Dedifferentiated amniotic fluid mesenchymal stem cell (primary cell): ENCODE results near the gene SNAPIN.

Experiments
- DNase-seq: peaks from one replicate; pipeline ENCODE4 v3.0.0-alpha.2; 2016; ENCODE audit errors: extremely low spot score

SNAPIN gene, protein sequence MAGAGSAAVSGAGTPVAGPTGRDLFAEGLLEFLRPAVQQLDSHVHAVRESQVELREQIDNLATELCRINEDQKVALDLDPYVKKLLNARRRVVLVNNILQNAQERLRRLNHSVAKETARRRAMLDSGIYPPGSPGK

GRCh38 chr1:153658400-153659174 lies at the start of gene SNAPIN:
SNAPIN (plus strand) TSS chr1:153658703; CDS start chr1:153658744, 41 bp downstream.
- DNase-seq: peak; percentile 85

- DNase-seq: peak; percentile 68
Observed at GRCh38 chr1:153608742-153609584, 49.5 kb upstream of the SNAPIN start.

DNA sequence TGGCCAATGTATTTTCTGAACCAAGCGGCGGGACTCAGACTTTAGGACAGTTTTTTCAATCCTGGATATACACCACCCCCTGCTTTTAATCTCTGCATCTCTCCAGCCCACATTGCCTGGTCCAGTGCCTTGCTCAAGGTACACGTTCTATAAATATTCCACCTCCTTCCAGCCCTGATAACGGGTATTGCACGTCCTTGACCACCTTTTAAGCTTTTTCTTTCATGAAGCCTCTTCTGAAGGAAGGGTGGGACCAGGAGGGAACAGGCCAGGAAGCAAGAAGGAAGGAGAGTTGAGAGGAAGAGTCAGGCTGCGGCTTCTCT lies 49.0 kb upstream of the SNAPIN start:
- no peak for DNase-seq

- no peak for DNase-seq
Observed at GRCh38 chr1:153610334-153610733, 48.2 kb upstream of the SNAPIN start.

- DNase-seq: no peak
Observed at GRCh38 chr1:153610811-153611301, 47.6 kb upstream of the SNAPIN start.

GRCh38 chr1:153611356-153611755 lies 47.1 kb upstream of the SNAPIN start:
- DNase-seq: no peak

DNA sequence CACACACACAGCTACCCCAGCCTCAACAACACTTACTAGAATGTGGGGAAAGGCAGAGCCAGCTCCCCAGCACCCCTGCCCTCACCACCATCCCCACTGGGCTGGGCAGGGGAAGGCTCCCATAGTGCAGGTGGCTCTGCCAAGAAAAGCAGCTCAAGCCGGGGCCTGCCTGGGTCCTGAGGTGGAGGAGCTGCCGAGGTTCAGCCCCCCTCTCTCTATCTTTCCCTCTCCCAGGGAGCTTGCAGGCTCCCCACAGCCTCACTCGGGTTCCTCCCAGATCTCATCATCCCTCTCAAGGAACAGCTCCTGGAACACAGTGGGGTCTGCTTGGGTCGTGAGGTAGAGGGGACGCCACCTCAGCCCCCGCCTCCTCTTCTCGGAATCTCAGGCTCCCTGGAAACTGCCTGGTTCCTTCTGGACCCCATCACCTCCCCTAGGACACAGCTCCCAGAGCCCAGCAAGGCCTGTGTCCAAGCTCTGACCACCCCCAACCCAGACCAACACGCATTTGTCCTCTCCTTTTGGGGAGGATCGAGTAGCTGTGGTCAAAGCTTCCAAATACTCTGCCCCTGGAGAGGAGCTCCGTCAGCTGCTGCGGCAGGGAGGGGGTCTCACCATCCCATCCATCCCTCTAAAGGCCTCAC lies 46.3 kb upstream of the SNAPIN start:
- DNase-seq: no peak

- DNase-seq: peak; percentile 57
Observed at GRCh38 chr1:153612755-153613331, 45.7 kb upstream of the SNAPIN start, which contains the start of gene S100A16. S100A16 (minus strand) TSS chr1:153613137; CDS start chr1:153608151, 4,986 bp downstream.

DNA sequence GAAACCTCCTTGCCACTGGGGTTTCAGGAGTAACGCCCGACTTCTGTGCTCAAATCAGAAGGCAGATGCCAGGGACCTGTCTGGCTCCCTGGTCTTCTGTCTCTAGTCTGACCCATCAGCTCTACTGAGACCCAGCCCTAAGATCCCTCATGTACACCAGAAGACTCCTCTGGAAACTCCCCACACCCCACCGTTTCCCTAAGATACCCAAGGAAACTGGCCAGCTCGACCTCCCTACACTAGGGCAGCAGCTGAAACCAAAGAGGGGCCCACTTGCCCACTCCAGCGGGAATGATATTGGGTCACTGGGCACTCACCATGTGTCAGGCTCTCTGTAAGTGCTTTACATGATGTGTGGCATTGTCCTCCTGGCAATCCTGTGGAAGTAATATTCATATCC lies 45.1 kb upstream of the SNAPIN start:
- no peak for DNase-seq

DNA sequence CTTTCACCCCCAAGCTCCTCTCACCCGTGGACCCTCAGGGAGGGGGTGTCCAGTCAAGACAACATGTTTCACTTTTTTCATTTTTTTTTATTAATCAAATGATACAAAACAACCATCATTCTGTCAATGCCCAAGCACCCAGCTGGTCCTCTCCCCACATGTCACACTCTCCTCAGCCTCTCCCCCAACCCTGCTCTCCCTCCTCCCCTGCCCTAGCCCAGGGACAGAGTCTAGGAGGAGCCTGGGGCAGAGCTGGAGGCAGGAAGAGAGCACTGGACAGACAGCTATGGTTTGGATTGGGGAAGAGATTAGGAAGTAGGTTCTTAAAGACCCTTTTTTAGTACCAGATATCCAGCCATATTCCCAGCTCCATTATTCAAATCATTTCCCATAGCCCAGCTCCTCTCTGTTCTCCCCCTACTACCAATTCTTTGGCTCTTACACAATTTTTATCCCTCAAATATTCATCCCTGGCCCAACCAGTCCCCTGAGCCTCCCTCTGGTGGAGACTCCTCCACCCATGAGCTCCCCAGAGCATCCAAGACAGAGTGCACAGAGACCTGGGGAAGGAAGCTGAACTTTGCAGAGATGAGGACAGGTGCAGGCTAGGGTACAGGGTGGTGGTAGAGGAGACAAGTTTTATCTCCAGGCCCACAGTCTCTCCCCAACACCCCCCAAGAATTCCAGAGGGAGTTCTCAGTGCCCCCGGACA lies 44.2 kb upstream of the SNAPIN start:
- DNase-seq: no peak

- DNase-seq: no peak
Observed at GRCh38 chr1:153614906-153615305, 43.6 kb upstream of the SNAPIN start.

DNA sequence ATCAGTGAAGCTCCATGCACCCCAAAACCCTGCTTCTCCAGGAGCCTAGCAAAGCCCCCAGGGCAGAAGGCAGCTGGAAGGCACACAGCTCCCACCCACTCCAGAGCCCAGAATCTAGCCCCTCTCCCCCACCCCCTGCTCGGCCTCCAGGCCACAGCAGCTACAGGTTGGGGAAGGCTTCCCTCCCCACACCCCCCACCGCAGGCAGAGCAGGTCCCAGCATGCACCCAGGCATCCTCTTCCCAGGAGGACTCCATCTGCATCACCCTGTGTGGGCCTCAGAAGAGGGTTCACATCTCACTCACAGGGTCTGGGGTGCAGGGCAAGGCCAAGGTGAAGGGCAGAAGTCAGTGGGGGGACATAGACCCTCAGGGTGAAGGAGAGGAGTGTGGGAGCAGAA lies 43.1 kb upstream of the SNAPIN start:
- DNase-seq: no peak

- no peak for DNase-seq
Observed at GRCh38 chr1:153616144-153616916, 42.2 kb upstream of the SNAPIN start, which contains the start of gene S100A14. S100A14 (minus strand) TSS chr1:153616325; CDS start chr1:153615858, 467 bp downstream.

DNA sequence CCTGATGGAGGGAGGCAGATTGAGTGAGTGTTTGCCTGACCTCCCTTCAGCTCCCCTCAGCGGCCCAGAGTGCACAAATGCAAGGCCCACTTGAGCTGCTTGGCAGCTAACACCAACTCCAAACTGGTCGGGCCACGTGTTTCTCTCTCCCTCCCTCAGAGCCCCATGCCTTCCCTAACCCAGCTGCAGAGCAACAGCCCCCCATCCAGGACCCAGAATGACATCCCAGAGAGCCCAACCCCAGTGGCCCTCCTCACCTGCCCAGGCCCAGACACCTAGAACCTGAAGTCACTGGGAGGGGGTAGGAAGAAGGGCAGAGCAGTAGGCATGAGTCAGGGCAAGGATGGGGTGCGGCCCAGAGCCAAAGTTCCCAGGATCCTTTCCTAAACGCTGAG lies 41.6 kb upstream of the SNAPIN start:
- no peak for DNase-seq

DNA sequence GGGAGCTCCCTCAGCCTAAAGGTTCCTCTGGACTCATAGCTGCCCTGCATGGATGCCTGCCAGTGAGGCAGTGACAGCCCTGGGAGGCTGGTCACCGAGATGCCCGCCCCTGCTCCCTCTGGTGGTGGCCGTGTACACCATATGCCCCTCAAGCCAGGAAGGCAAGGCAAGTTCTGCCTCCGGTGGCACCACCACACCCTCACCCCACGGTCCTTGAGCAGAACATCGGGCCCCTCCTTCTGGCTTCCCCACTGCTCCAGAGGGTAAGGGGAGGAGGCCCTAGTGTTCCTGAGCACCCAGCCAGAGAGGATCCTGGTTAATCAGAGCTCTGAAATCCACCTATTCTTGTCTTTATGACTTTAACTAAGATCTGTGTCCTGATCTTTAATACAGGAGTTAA lies 40.8 kb upstream of the SNAPIN start:
- DNase-seq: no peak

GRCh38 chr1:153619171-153619570 lies 39.3 kb upstream of the SNAPIN start:
- DNase-seq: no peak

DNA sequence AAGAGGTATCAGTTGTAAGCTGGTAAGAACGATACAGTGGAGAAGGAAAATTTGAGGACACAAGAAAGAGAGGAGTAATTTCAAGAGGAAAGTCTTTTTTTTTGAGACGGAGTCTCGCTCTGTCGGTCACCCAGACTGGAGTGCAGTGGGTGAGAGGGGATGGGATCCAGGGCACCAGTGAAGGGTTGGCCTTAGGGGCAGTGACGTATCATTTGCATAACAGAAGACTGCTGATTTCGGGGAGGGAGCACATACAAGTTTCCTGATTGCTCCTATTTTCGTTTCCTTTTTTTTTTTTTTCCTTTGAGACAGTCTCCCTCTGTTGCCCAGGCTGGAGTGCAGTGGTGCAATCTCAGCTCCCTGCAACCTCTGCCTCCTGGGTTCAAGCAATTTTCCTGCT lies 35.4 kb upstream of the SNAPIN start:
- no peak for DNase-seq

DNA sequence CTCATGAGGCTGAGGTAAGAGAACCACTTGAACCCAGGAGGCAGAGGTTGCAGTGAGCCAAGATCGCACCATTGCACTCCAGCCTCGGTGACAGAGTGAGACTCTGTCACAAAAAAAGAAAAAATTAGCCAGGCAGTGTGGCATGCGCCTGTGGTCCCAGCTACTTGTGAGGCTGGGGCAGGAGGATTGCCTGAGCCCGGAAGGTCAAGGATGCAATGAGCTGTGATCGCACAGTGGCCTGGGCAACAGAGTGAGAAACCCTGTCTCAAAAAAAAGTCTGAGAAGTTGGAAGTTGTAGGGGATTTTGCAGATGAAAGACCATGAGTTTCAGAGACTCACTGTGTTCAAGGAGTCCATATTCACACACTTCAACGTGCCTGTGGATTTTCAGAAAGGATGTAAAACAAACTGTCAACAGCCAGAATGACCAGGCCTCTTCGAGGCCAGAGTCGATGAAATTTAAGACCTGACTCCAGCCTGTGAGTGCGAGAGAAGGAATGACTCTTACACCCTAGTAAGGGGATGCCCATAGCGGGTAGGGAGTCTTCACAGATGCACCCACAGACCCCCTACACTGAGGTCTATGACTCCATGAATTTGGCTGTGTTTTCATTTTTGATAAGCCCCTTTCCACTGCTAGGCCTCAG lies 33.4 kb upstream of the SNAPIN start:
- DNase-seq: no peak

GRCh38 chr1:153626477-153626903 lies 32.0 kb upstream of the SNAPIN start:
- no peak for DNase-seq
